RWPE1 (cell line): ENCODE data around the gene MACROD1.
A peak's percentile ranks its signal among the peaks of the same experiment; 100 is the strongest.

Experiments used
- CTCF ChIA-PET: fragments of 350-600 bp; sonication (Branson Sonifier 250); formaldehyde crosslinking; extraction: SDS; loops from one replicate; lab custom pipeline; 2021; lab: Yijun Ruan, JAX
- POLR2A ChIA-PET: fragments of 400-600 bp; formaldehyde crosslinking; extraction: SDS; loops from one replicate; lab custom pipeline; 2020; ENCODE audit warnings: antibody characterized with exemption; ENCODE audit not compliant: low non-redundant PET; lab: Yijun Ruan, JAX
- DNase-seq: peaks from one replicate; pipeline ENCODE4 v3.0.0; 2012; ENCODE audit warnings: low spot score
- H3K27ac ChIP-seq: fragments of 450-650 bp; 2 replicates; pipeline ENCODE4 v1.5.1; 2017
- CTCF ChIP-seq: fragments of 450-650 bp; conservative IDR thresholded peaks from 2 replicates; pipeline ENCODE4 v1.5.1; 2017; ENCODE audit warnings: low read depth, mild to moderate bottlenecking

Gene MACROD1

GRCh38 chr11:64018310-64018709 is 147.6 kb downstream of the MACROD1 start:
- no peak overlapping the region for H3K27ac ChIP-seq
- CTCF ChIA-PET, result interaction anchor here (1.5 kb wide), 1 partner anchor 18 kb away, joined by 6 read pairs; no protein-coding TSS in a partner anchor
- TF ChIP-seq CTCF, result no peak
- no peak for DNase-seq
- POLR2A ChIA-PET, result no interaction called here

GRCh38 chr11:64017945-64018224 is 148.0 kb downstream of the MACROD1 start:
- CTCF ChIA-PET, result interaction anchor here (1.5 kb wide), 1 partner anchor 18 kb away, joined by 6 read pairs; no protein-coding TSS in a partner anchor
- no peak overlapping the region for H3K27ac ChIP-seq
- POLR2A ChIA-PET, result no interaction called here
- DNase-seq, result no peak
- no peak for TF ChIP-seq CTCF

DNA sequence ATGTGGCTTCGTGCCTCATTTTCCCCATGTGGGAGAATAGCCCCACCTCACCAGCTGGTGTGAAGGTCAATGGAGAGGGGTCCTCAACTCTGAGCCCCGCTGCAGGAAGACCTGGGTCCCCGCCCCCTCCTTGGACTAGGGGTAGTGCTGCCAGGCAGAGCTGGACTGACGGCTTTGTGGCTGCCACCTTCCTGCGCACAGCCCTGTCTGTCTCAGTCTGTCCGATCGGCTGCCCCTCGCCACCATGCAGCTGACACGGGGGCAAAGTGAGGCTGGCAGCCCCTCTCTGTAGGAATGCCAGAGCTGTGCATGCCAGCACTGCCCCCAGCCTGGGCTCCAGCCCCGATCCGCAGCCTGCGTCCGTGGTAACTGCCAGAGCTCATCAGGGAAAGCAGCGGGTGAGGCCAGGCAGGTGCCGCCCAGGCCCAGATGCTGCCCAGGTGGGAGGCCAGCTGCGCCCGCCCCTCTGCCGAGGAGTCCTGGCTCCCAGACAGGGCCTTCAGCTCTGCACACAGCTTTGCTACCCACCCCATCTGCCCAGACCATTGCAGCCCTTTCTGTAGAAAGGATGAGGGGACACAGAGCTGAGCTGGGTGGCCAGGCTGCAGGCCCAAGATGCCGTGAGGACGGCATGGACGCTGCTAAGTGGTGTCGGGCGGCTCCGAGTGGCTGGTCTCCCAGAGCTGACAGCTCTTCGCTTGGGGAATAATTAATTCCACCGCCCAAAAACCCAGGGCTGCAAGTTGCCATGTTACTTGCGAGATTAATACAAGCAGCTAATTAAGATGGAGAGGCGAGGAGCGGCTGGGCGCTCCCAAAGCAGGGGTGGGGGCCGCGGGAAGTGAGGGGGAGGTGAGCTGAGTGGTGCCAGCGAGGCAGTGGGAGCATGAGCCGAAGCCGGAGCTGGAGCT is 149.7 kb downstream of the MACROD1 start:
- POLR2A ChIA-PET, result no interaction called here
- TF ChIP-seq CTCF, result no peak
- CTCF ChIA-PET, result interaction anchor here (0.5 kb wide), 1 partner anchor 133 kb away, joined by 5 read pairs; no protein-coding TSS in a partner anchor
- DNase-seq, result no peak
- H3K27ac ChIP-seq, result no peak overlapping the region

DNA sequence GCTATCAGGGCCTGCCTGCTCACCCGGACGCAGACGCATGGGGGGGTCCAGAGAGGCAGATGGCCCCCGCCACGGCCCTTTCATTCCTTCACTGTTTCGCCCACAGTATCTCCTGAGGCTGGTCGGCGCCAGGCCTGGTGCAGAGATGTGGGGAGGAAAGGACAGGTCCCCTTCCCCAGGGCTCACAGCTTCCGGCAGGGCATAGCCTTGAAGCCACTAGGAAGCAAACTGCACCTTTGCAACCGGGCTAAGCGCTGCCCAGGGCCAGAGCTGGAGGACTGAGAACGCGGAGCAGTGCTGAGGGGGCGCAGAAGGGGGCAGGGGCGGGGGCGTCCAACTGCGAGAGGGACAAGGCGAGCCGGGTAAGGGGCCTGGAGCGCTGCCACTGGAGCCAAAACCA is 150.4 kb downstream of the MACROD1 start:
- POLR2A ChIA-PET, result no interaction called here

DNA sequence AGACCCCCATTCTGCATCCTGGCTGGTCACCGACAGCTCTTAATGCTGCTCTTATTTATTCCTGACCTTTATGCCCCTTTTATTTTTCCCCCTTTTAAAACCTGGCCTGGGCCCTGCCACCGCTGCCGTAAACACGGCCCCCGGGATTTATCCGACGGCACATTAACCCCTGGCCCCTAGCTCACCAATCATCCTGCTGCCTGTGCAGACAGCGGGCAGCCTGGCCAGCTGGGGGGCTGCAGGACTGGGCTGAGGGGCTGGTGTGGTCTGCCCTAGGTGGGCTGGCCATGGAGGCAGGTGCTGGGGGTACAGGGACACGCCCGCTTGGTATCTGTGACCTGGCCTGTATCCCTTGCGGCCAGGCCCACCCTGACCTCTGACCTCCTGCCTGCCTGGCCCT is 151.6 kb downstream of the MACROD1 start:
- ChIA-PET POLR2A (interaction anchor here (0.6 kb wide), 1 partner anchor 139 kb away, joined by 7 read pairs; no protein-coding TSS in a partner anchor), CTCF (no interaction called here)
- no peak overlapping the region for H3K27ac ChIP-seq
- DNase-seq, result no peak
- TF ChIP-seq CTCF, result no peak

More for the DNA sequence above, 150.4 kb downstream of the MACROD1 start:
- no peak overlapping the region for H3K27ac ChIP-seq
- CTCF ChIA-PET, result interaction anchor here (0.5 to 0.7 kb wide), 3 partner anchors 134 to 500 kb away, joined by 4 to 5 read pairs (median 4); no protein-coding TSS in a partner anchor
- TF ChIP-seq CTCF, result no peak
- no peak for DNase-seq

DNA sequence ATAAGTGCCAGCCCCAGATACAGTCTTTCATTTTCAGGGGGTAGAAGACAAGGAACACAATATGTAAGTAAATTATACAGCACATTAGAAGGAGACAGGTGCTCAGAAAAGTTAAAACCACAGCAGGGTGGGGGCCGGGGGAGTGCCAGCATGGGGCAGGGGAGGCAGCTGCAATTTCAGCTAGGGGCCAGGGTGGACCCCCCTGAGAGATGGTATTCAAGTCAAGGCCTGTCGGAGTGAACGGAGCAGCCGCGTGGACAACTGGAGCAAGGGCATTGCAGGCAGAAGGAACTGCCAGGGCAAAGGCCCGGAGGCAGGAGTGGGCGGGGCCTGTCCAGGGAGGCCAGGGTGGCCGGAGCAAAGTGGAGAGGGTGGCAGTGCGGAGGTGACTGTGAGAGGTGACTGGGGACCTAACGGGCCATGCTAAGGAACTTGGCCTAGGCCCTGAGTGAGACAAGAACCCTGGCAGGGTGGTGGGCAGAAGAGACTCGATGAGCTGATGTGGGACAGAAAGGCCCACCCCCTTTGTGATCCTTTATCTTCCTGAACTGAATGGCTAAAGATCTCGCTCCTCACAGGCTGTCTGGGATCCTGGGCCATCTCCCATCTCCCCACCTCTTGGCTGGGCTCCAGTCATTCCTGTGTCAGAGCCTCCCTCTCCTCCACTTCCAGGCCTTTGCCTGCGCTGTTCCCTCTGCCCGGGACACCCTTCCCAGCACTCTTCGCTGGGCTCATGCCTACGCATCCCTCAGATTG is 152.6 kb downstream of the MACROD1 start:
- CTCF ChIA-PET, result no interaction called here
- no peak for DNase-seq
- POLR2A ChIA-PET, result interaction anchor here (0.6 kb wide), 1 partner anchor 138 kb away, joined by 7 read pairs; no protein-coding TSS in a partner anchor
- no peak for TF ChIP-seq CTCF
- H3K27ac ChIP-seq, result peak overlapping the region; percentile 6; the same call in 1 of the 2 replicates
